ENCODE results near the gene PTPRT.

The PTPRT gene

GRCh38 chr20:42350521-42350920, 839.2 kb downstream of the PTPRT start:
- DNase-seq = no peak

GRCh38 chr20:42346189-42347170, 843.2 kb downstream of the PTPRT start:
- no peak for DNase-seq

GRCh38 chr20:42341654-42342053, 848.1 kb downstream of the PTPRT start:
- DNase-seq = no peak

- DNase-seq = no peak
These were observed 849.3 kb downstream of the PTPRT start for GRCh38 chr20:42340368-42340767.

GRCh38 chr20:42338294-42339201, 851.2 kb downstream of the PTPRT start:
- no peak for DNase-seq

- DNase-seq = no peak
These were observed 853.1 kb downstream of the PTPRT start for GRCh38 chr20:42336576-42336975.

GRCh38 chr20:42319252-42320013, 870.3 kb downstream of the PTPRT start:
- DNase-seq = no peak

GRCh38 chr20:42313704-42314103, 876.0 kb downstream of the PTPRT start:
- no peak for DNase-seq

GRCh38 chr20:42309050-42309449, 880.7 kb downstream of the PTPRT start:
- DNase-seq = no peak

- DNase-seq = no peak
These were observed 881.5 kb downstream of the PTPRT start for GRCh38 chr20:42308171-42308570.

GRCh38 chr20:42295592-42295991, 894.1 kb downstream of the PTPRT start:
- DNase-seq = no peak

- no peak for DNase-seq
These were observed 894.7 kb downstream of the PTPRT start for GRCh38 chr20:42294976-42295375.

GRCh38 chr20:42281801-42282200, 907.9 kb downstream of the PTPRT start:
- DNase-seq = no peak

GRCh38 chr20:42276718-42277602, 912.7 kb downstream of the PTPRT start:
- DNase-seq = no peak

- DNase-seq = no peak
These were observed 914.7 kb downstream of the PTPRT start for GRCh38 chr20:42274986-42275385.

- no peak for DNase-seq
These were observed 917.2 kb downstream of the PTPRT start for GRCh38 chr20:42272516-42272915.

- no peak for DNase-seq
These were observed 919.2 kb downstream of the PTPRT start for GRCh38 chr20:42270539-42270938.

GRCh38 chr20:42267793-42268384, 921.8 kb downstream of the PTPRT start:
- no peak for DNase-seq

GRCh38 chr20:42261766-42262270, 927.9 kb downstream of the PTPRT start:
- DNase-seq = no peak

GRCh38 chr20:42260184-42260583, 929.5 kb downstream of the PTPRT start:
- DNase-seq = no peak

GRCh38 chr20:42259389-42259788, 930.3 kb downstream of the PTPRT start:
- no peak for DNase-seq

All from activated CD4-positive, alpha-beta T cell treated with anti-CD3 and anti-CD28 coated beads, Interleukin-10, Interleukin-2, amounts not matched to agents 100 ng/mL and 50 ng/mL, durations not matched to agents 16 hours and 8 hours (primary cell).